HG03196 (cell line): Measurements from ENCODE around the gene CAMKV.

Source experiments
- ATAC-seq: cut with Tn5 transposase; IDR thresholded peaks from one replicate; pipeline ENCODE4 v1.9.1; 2021; ENCODE audit not compliant: unreplicated experiment

CAMKV gene

GRCh38 chr3:49898991-49899390 lies 29.3 kb upstream of the CAMKV start:
- no peak for ATAC-seq

GRCh38 chr3:49896345-49896744 lies 26.6 kb upstream of the CAMKV start:
- no peak for ATAC-seq

DNA sequence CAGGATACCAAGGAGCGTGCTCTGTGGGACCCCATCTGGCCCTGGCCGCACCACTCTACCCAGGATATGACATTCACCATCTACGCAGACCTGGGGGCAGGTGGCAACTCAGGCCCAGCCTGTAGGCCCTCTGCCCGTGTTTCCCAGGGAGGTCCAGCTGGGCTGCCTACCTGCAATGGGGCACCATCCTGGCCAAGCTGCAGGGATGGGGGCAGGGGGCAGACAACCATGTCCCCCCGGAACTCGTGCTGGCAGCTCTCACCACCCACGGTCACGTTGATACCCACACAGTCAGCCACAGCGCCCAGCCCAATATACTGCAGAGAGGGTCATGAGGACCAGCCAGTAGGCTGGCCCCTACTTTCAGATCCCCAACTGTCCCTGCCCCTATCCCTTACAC lies 26.1 kb upstream of the CAMKV start:
- ATAC-seq, result no peak

DNA sequence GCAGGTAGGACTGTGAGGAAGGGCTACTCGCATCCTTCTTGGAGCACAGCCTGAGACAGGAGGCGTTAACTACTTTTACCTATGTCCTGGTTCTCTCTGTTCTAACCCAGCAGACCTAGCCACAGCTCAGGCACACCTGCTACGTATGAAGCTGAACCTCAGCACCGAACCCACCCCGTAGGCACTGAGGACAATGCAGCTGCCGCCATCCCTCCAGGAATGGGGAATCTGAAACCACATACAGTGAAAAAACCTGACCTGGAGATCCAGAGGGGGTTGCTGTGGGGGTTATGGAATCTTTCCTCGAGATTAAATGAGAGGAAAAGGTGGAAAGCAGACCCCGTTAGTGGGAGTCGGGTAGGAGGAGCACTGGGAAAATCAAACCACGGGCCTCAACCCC lies 19.6 kb upstream of the CAMKV start:
- no peak for ATAC-seq

- ATAC-seq, result no peak
Observed at GRCh38 chr3:49886922-49887265, 17.2 kb upstream of the CAMKV start.

GRCh38 chr3:49883998-49884397 lies 14.3 kb upstream of the CAMKV start:
- no peak for ATAC-seq

- ATAC-seq, result no peak
Observed at GRCh38 chr3:49882166-49882565, 12.5 kb upstream of the CAMKV start.

- no peak for ATAC-seq
Observed at GRCh38 chr3:49880581-49881315, 11.0 kb upstream of the CAMKV start.

DNA sequence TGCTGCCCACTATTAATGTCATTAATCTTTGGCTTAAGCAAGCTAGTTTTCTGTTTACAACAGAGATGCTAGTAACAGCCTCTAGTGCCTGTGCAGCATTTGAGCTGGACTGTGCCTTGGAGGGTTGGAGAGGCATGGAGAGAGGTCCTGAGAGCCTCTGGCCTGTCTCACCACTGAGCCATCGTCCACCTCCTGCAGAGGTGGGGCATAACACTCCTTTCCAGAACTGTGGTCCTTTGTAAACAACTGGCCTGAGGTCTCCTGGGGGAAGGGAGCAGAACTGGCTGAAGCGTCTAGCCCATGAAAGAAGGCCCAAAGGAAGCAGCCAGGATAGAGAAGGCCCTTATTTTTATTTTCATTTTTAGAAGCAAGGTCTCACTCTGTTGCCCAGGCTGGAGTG lies 10.0 kb upstream of the CAMKV start:
- no peak for ATAC-seq

DNA sequence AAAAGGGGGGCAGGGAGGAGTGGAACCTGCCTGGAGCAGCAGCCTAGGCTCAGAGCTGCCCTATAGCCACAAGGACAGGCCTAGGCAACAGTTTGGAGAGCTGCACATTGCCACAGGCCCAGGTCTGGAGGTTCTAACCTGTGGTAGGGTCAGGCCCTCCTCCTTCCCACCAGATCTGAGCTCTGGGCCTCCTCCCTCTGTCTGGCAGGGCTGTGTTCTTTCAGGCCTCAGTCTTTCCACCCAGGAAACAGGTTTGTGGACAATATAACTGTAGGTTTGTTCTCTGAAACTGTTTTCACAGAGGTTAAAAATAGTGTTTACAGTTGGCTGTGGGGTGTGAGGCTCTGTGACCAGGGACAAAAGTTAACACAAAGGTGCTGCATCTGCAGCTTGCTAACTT lies 9.0 kb upstream of the CAMKV start:
- ATAC-seq, result no peak

- no peak for ATAC-seq
Observed at GRCh38 chr3:49877716-49878115, 8.0 kb upstream of the CAMKV start.

DNA sequence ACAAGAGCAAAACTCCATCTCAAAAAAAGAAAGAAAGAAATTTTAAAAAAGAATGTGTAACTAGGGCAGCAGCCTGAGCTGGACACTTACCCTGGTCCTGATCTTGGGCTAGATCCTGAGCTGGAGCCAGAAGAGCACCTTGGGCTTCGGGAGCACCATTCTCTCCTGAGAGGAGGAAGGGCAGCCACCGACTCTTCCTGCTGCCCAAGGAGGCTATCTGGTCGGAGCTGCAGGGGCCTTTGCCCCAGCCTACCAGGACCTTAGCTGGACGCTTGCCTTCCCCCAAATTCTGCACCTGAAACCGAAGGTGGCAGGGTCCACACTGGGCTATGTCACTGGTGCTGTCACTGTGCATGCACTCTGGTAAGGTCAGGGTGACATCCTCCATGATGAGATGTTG lies 6.9 kb upstream of the CAMKV start:
- ATAC-seq, result no peak

DNA sequence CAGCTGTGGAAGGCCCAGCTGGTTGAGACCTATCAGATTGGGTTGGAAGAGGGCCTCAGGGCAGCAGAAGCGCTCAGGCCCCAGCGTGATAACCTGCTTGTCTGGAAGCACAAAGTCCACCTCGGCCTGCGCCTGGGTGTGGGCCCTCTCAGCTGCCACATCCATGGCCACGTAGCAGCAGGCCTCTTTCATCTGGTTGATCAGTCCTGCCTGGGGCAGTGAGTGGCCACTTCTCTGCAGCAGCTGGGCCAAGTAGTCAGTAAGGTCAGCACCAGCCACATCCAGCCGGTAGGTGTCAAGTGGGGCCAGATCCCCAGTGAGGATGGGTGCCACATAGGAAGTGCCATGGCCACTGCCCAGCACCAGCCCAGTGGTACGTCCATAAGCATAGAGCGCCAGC lies 3.9 kb upstream of the CAMKV start:
- ATAC-seq, result no peak

GRCh38 chr3:49872801-49873281 lies 3.1 kb upstream of the CAMKV start:
- no peak for ATAC-seq

GRCh38 chr3:49871531-49872153 lies 1.9 kb upstream of the CAMKV start:
- no peak for ATAC-seq

- no peak for ATAC-seq
Observed at GRCh38 chr3:49868862-49869466, 742 bp downstream of the CAMKV start.

GRCh38 chr3:49867871-49868321 lies 1.8 kb downstream of the CAMKV start:
- no peak for ATAC-seq

GRCh38 chr3:49867400-49867799 lies 2.3 kb downstream of the CAMKV start:
- no peak for ATAC-seq

- no peak for ATAC-seq
Observed at GRCh38 chr3:49865198-49865784, 4.4 kb downstream of the CAMKV start.

GRCh38 chr3:49864505-49864904 lies 5.2 kb downstream of the CAMKV start:
- no peak for ATAC-seq

DNA sequence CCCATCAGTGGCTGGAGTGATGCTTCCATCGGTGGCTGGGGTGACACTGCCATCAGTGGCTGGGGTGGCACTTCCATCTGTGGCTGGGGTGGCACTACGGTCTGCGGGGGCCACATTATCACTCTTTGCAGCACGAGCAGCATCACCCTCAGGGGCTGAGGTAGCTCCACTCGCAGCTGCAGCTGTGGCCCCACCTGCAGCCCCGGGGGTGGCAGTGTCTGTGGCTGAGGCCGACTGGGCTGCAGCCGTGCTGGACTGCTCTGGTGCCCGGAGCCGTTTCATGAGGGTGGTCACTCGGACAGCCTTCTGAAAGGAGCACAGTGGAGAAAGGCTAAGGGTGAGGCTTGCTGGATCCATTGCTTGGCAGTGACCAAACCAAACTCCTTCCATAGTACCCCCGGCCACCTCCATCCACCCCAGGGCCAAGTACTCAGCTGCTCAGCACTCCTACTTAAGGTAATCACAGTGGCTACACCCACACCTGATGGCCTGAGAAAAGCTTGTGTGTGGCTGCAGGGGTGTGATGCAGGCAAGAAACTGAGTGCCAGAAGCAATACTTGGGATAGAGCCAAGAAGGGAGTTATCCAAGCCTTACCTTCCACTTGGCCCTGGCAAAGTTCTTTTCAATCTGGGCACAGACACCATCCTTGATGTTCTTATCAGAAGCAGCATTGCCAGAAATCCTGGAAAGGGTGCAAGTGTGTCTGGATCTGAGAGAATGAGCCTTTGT lies 10.0 kb downstream of the CAMKV start:
- no peak for ATAC-seq
